GM23338 (cell line): ENCODE results near the gene ID2. TPM values are rescaled to one million over a fixed set of nuclear protein-coding genes. Genes with fewer than 3 reads are reported as not detected.

Source experiments
- ATAC-seq: fragments of 200-7000 bp; cut with Tn5 transposase; 3 replicates; pipeline ENCODE4 v1.9.1; 2020
- DNase-seq: peaks from one replicate; pipeline ENCODE4 v3.0.0-alpha.2; 2015; ENCODE audit warnings: low spot score
- H2AFZ ChIP-seq: fragments of 200-600 bp; sonication (generic); 2 replicates; pipeline ENCODE4 v1.8.0; 2016; ENCODE audit warnings: antibody characterized with exemption, mild to moderate bottlenecking, moderate library complexity
- H3F3A ChIP-seq: fragments of 200-600 bp; sonication (generic); replicated peaks from 2 replicates; pipeline ENCODE4 v1.8.0; 2017; ENCODE audit warnings: antibody characterized with exemption, mixed run types, low read depth
- H3K27ac ChIP-seq: fragments of 200-600 bp; sonication (generic); 2 replicates; pipeline ENCODE4 v1.6.1; 2016; ENCODE audit warnings: low read depth
- H3K27me3 ChIP-seq: fragments of 200-600 bp; sonication (generic); 2 replicates; pipeline ENCODE4 v1.8.0; 2016; ENCODE audit warnings: mild to moderate bottlenecking, mixed run types, moderate library complexity; ENCODE audit not compliant: insufficient read depth
- H3K36me3 ChIP-seq: fragments of 200-600 bp; sonication (generic); 2 replicates; pipeline ENCODE4 v1.8.0; 2016; ENCODE audit warnings: mild to moderate bottlenecking; ENCODE audit not compliant: insufficient read depth
- H3K4me1 ChIP-seq: fragments of 200-600 bp; sonication (generic); 2 replicates; pipeline ENCODE4 v1.8.0; 2016; ENCODE audit warnings: mild to moderate bottlenecking, moderate library complexity; ENCODE audit not compliant: insufficient read depth
- H3K4me2 ChIP-seq: fragments of 200-600 bp; sonication (generic); 2 replicates; pipeline ENCODE4 v1.7.1; 2017; ENCODE audit warnings: mixed run types
- H3K4me3 ChIP-seq: fragments of 200-600 bp; sonication (generic); 2 replicates; pipeline ENCODE4 v1.6.1; 2016; ENCODE audit warnings: mixed run types
- H3K79me2 ChIP-seq: fragments of 200-600 bp; sonication (generic); replicated peaks from 2 replicates; pipeline ENCODE4 v1.8.0; 2017; ENCODE audit warnings: mild to moderate bottlenecking; ENCODE audit not compliant: insufficient read depth
- H3K9me2 ChIP-seq: fragments of 200-600 bp; sonication (generic); 2 replicates; pipeline ENCODE4 v1.8.0; 2017; ENCODE audit not compliant: insufficient read depth
- H4K20me1 ChIP-seq: fragments of 200-600 bp; sonication (generic); replicated peaks from 2 replicates; pipeline ENCODE4 v1.8.0; 2017; ENCODE audit warnings: mild to moderate bottlenecking; ENCODE audit not compliant: insufficient read depth
- H3K27ac Mint-ChIP-seq: 2 replicates; pipeline ENCODE4 v1.8.0; 2020; ENCODE audit warnings: inconsistent platforms, mild to moderate bottlenecking, moderate library complexity, mixed read lengths
- H3K27me3 Mint-ChIP-seq: 3 replicates; pipeline ENCODE4 v1.8.0; 2022; ENCODE audit warnings: low read depth, mild to moderate bottlenecking, moderate library complexity, mixed read lengths, inconsistent platforms; ENCODE audit not compliant: insufficient read depth, poor library complexity
- H3K36me3 Mint-ChIP-seq: 3 replicates; pipeline ENCODE4 v1.8.0; 2021; ENCODE audit warnings: low read depth, mild to moderate bottlenecking, inconsistent platforms, moderate library complexity, mixed read lengths
- H3K4me1 Mint-ChIP-seq: 3 replicates; pipeline ENCODE4 v1.8.0; 2020; ENCODE audit warnings: mild to moderate bottlenecking, inconsistent platforms, mixed read lengths
- H3K4me3 Mint-ChIP-seq: 3 replicates; pipeline ENCODE4 v1.8.0; 2021; ENCODE audit warnings: moderate library complexity, mild to moderate bottlenecking, inconsistent platforms, mixed read lengths
- H3K9me3 Mint-ChIP-seq: 3 replicates; pipeline ENCODE4 v1.8.0; 2020; ENCODE audit warnings: moderate library complexity, mild to moderate bottlenecking, inconsistent platforms, mixed read lengths
- CREB1 ChIP-seq: fragments of 250-450 bp; sonication (Bioruptor Pico); IDR thresholded peaks from 2 replicates; pipeline ENCODE4 v1.5.0; 2020; ENCODE audit warnings: low read depth, mild to moderate bottlenecking, moderate library complexity
- ETS1 ChIP-seq: IDR thresholded peaks from 2 replicates; pipeline ENCODE4 v1.6.1; 2016; ENCODE audit warnings: antibody characterized with exemption
- EZH2 ChIP-seq: fragments of 200-600 bp; sonication (generic); IDR thresholded peaks from one replicate; pipeline ENCODE4 v1.8.0; 2017; ENCODE audit warnings: antibody characterized with exemption, mild to moderate bottlenecking, low read depth; ENCODE audit not compliant: unreplicated experiment
- EZH2phosphoT487 ChIP-seq: fragments of 200-600 bp; sonication (generic); IDR thresholded peaks from one replicate; pipeline ENCODE4 v1.8.1; 2018; ENCODE audit warnings: antibody characterized with exemption; ENCODE audit not compliant: unreplicated experiment
- JUNB ChIP-seq: IDR thresholded peaks from one replicate; pipeline ENCODE4 v1.6.1; 2016; ENCODE audit warnings: antibody characterized with exemption; ENCODE audit not compliant: unreplicated experiment
- NANOG ChIP-seq: IDR thresholded peaks from 2 replicates; pipeline ENCODE4 v1.6.1; 2016; ENCODE audit warnings: antibody characterized with exemption, borderline replicate concordance
- POLR2AphosphoS5 ChIP-seq: IDR thresholded peaks from 2 replicates; pipeline ENCODE4 v1.6.1; 2016; ENCODE audit warnings: antibody characterized with exemption, low read depth
- STAT1 ChIP-seq: IDR thresholded peaks from one replicate; pipeline ENCODE4 v1.6.1; 2016; ENCODE audit warnings: antibody characterized with exemption; ENCODE audit not compliant: unreplicated experiment
- ZNF114 ChIP-seq: fragments of 250-450 bp; sonication (Bioruptor Pico); IDR thresholded peaks from 2 replicates; pipeline ENCODE4 v1.5.0; 2020; ENCODE audit warnings: mild to moderate bottlenecking, moderate library complexity
- ZNF331 ChIP-seq: fragments of 250-450 bp; sonication (Bioruptor Pico); IDR thresholded peaks from 2 replicates; pipeline ENCODE4 v1.5.0; 2020; ENCODE audit warnings: low read depth, mild to moderate bottlenecking, moderate library complexity
- ZNF462 ChIP-seq: fragments of 250-450 bp; sonication (Bioruptor Pico); IDR thresholded peaks from 2 replicates; pipeline ENCODE4 v1.5.0; 2020; ENCODE audit warnings: mild to moderate bottlenecking, moderate library complexity
- polyA plus RNA-seq: library from polyadenylated mRNA; unstranded; fragments of >200 nt; fragmentation: Nextera tagmentation; extraction: Ambion mirVana; gene quantifications from 2 replicates; pipeline ENCODE4 v1.2.1, GENCODE V29; 2016
- total RNA-seq: library from RNA; depleted of rRNA; stranded (reverse); fragments of >200 nt; shearing (Covaris generic); gene quantifications from 2 replicates; pipeline ENCODE4 v1.2.3, GENCODE V29; 2014
- TF ChIP-seq, protein P1 (sequence below): IDR thresholded peaks from one replicate; pipeline ENCODE4 v1.6.1; 2018; ENCODE audit warnings: antibody characterized with exemption; ENCODE audit not compliant: unreplicated experiment
- TF ChIP-seq, protein P2 (sequence below), 2 experiments: fragments of 200-600 bp in 1 of 2; sonication (generic) in 1 of 2; conservative IDR thresholded peaks; 2 replicates each; pipeline versions ENCODE4 v1.5.1 to v1.6.1; 2016 to 2017; ENCODE audit warnings: antibody characterized with exemption in 2 of 2, low read depth in 2 of 2, mild to moderate bottlenecking in 2 of 2, moderate library complexity in 1 of 2

Gene ID2
- total and polyA plus RNA-seq, 2 experiments from 2014 or later, result 87.0 to 110 TPM

DNA sequence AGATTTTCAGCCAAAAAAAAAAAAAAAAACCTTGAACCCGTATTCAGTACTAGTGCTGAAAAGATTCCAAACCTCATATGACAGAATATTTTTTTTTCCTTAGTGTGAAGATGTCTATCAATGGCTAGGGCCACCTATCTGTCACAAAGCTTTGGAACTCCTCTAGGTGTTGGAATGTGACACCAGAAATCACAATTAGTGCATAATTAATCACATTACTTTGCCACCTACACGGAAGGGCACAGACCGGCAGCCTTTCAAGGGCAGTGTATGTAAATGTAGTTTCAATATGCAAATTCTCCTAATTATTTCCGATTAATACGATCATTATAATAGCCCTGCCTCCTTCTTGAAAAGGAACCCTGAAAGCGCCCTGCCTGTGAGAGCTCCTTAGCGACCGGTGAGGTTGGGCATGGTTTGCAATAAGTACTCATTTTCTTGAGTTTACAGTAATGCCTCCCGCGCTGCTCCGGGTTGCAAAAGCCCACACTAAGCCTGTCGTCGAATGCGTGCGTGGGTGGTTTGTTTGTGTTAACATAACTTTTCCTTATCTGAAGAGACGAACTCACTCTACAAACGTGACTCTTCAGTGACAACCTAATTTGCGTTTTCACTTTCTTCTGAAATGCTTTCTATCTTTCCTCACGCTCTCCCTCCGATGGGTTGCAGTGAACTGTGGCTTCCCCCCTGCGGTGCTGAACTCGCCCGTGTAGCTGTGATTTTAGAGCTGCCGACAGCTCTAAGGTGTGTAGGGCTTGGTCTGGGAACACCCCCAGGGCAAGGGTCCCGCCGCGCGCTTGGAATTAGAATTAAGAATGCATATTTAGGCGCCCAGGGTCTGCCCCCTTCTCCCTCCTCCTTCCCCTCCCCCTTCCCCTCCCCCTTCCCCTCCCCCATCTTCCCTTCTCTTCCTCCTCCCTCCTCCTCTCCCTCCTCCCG is 765 bp upstream of the ID2 start:
- Histone ChIP-seq H3K27ac (peak overlapping the region; percentile 57), H3K9me2 (no peaks in the 10 kb centered on the region), H3K27me3 (peaks cover 72% of the 10 kb centered on the region), H2AFZ (no peak overlapping the region), H3F3A (no peaks in the 10 kb centered on the region; the same call in 1 of the 2 replicates), H3K4me2 (peak overlapping the region; percentile 76), H4K20me1 (peaks cover 23% of the 10 kb centered on the region), H3K4me3 (peak overlapping the region; percentile 54), H3K79me2 (peaks cover 23% of the 10 kb centered on the region), H3K36me3 (no peaks in the 10 kb centered on the region), H3K4me1 (peaks cover 48% of the 10 kb centered on the region)
- DNase-seq (peak; percentile 80), ATAC-seq (peak; percentile 1)
- peaks cover 38% of the 10 kb centered on the region for H3K4me1 Mint-ChIP-seq
- H3K4me3 Mint-ChIP-seq, result peak overlapping the region; percentile 75
- peaks cover 4% of the 10 kb centered on the region; the same call in 2 of the 3 replicates for H3K9me3 Mint-ChIP-seq
- peaks cover 65% of the 10 kb centered on the region for H3K27me3 Mint-ChIP-seq
- H3K36me3 Mint-ChIP-seq, result peaks cover 22% of the 10 kb centered on the region
- TF ChIP-seq EZH2 (no peak), NANOG (no peak), JUNB (no peak), EZH2phosphoT487 (no peak), POLR2AphosphoS5 (no peak), ZNF462 (CRISPR knock-in tag) (no peak), ZNF114 (CRISPR knock-in tag) (no peak), ETS1 (no peak), ZNF331 (no peak), STAT1 (no peak), CREB1 (CRISPR knock-in tag) (no peak)
- TF ChIP-seq, protein P1, sequence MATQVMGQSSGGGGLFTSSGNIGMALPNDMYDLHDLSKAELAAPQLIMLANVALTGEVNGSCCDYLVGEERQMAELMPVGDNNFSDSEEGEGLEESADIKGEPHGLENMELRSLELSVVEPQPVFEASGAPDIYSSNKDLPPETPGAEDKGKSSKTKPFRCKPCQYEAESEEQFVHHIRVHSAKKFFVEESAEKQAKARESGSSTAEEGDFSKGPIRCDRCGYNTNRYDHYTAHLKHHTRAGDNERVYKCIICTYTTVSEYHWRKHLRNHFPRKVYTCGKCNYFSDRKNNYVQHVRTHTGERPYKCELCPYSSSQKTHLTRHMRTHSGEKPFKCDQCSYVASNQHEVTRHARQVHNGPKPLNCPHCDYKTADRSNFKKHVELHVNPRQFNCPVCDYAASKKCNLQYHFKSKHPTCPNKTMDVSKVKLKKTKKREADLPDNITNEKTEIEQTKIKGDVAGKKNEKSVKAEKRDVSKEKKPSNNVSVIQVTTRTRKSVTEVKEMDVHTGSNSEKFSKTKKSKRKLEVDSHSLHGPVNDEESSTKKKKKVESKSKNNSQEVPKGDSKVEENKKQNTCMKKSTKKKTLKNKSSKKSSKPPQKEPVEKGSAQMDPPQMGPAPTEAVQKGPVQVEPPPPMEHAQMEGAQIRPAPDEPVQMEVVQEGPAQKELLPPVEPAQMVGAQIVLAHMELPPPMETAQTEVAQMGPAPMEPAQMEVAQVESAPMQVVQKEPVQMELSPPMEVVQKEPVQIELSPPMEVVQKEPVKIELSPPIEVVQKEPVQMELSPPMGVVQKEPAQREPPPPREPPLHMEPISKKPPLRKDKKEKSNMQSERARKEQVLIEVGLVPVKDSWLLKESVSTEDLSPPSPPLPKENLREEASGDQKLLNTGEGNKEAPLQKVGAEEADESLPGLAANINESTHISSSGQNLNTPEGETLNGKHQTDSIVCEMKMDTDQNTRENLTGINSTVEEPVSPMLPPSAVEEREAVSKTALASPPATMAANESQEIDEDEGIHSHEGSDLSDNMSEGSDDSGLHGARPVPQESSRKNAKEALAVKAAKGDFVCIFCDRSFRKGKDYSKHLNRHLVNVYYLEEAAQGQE, result no peak
- TF ChIP-seq, protein P2, sequence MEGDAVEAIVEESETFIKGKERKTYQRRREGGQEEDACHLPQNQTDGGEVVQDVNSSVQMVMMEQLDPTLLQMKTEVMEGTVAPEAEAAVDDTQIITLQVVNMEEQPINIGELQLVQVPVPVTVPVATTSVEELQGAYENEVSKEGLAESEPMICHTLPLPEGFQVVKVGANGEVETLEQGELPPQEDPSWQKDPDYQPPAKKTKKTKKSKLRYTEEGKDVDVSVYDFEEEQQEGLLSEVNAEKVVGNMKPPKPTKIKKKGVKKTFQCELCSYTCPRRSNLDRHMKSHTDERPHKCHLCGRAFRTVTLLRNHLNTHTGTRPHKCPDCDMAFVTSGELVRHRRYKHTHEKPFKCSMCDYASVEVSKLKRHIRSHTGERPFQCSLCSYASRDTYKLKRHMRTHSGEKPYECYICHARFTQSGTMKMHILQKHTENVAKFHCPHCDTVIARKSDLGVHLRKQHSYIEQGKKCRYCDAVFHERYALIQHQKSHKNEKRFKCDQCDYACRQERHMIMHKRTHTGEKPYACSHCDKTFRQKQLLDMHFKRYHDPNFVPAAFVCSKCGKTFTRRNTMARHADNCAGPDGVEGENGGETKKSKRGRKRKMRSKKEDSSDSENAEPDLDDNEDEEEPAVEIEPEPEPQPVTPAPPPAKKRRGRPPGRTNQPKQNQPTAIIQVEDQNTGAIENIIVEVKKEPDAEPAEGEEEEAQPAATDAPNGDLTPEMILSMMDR (conservative IDR thresholded peaks at IDR 0.05; ENCODE audit: low read depth in 2 of 2), result no peak
- peak overlapping the region; percentile 61 for H3K27ac Mint-ChIP-seq
